Central memory CD8-positive, alpha-beta T cell (primary cell): Measurements from ENCODE around the gene RBKS.

Source experiments
- ATAC-seq: fragments of 150-1000 bp; cut with Tn5 transposase; replicated peaks from 2 replicates; pipeline ENCODE4 v1.10.0; 2022; ENCODE audit warnings: mild to moderate bottlenecking, moderate FRiP score, moderate number of reproducible peaks; ENCODE audit not compliant: poor library complexity, severe bottlenecking; ENCODE audit errors: extremely low read depth
- DNase-seq, 2 donors: peaks; one replicate each; pipeline ENCODE4 v3.0.0; 2021; ENCODE audit warnings: low spot score in 2 of 2
- H3K27ac Mint-ChIP-seq: one replicate; pipeline ENCODE4 v1.8.0; 2022; ENCODE audit warnings: low read depth, mild to moderate bottlenecking, moderate library complexity, mixed read lengths
- H3K27me3 Mint-ChIP-seq: one replicate; pipeline ENCODE4 v1.8.0; 2022; ENCODE audit warnings: mixed read lengths
- H3K36me3 Mint-ChIP-seq: one replicate; pipeline ENCODE4 v1.8.0; 2022; ENCODE audit warnings: mild to moderate bottlenecking, moderate library complexity, mixed read lengths; ENCODE audit not compliant: insufficient read depth
- H3K4me1 Mint-ChIP-seq: one replicate; pipeline ENCODE4 v1.8.0; 2022; ENCODE audit warnings: mixed read lengths
- H3K4me3 Mint-ChIP-seq: one replicate; pipeline ENCODE4 v1.8.0; 2022; ENCODE audit warnings: mild to moderate bottlenecking, moderate library complexity, mixed read lengths
- H3K9me3 Mint-ChIP-seq: one replicate; pipeline ENCODE4 v1.8.0; 2022; ENCODE audit warnings: mixed read lengths

Gene RBKS

GRCh38 chr2:27810455-27810854 is 79.7 kb downstream of the RBKS start:
- Mint-ChIP-seq H3K4me1 (no peaks in the 10 kb centered on the region), H3K27me3 (no peaks in the 10 kb centered on the region), H3K4me3 (no peak overlapping the region), H3K27ac (no peak overlapping the region), H3K9me3 (no peaks in the 10 kb centered on the region), H3K36me3 (no peaks in the 10 kb centered on the region)
- DNase-seq, result no peak
- ATAC-seq, result no peak

- Mint-ChIP-seq H3K9me3 (no peaks in the 10 kb centered on the region), H3K36me3 (peaks cover 2% of the 10 kb centered on the region), H3K4me3 (no peak overlapping the region), H3K4me1 (no peaks in the 10 kb centered on the region), H3K27ac (no peak overlapping the region), H3K27me3 (no peaks in the 10 kb centered on the region)
- DNase-seq, result no peak
- no peak for ATAC-seq
Observed at GRCh38 chr2:27809761-27810241, 80.4 kb downstream of the RBKS start.

DNA sequence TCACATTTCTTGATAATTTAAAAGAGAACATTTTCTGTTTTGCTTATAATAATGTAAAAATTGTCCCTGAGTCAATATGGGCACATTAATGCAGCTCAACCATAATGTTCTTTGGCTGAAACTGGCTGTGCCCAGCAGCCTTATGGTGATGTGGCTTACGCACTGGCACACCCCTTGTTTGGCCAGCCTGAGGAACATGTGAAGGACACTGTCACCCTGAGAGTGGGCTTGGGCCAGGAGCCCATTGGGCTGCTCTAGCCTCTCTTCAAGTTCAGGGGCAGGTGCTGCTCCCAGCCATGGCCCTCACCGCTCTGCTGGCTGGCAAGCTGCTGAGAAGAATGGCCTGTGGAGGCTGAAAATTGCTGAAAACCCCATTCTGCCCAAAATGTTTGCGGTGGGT is 81.2 kb downstream of the RBKS start:
- Mint-ChIP-seq H3K4me3 (no peak overlapping the region), H3K27me3 (no peaks in the 10 kb centered on the region), H3K9me3 (no peaks in the 10 kb centered on the region), H3K36me3 (peaks cover 2% of the 10 kb centered on the region), H3K4me1 (no peaks in the 10 kb centered on the region), H3K27ac (no peak overlapping the region)
- ATAC-seq (no peak), DNase-seq (no peak)

- Mint-ChIP-seq H3K9me3 (no peaks in the 10 kb centered on the region), H3K36me3 (peaks cover 2% of the 10 kb centered on the region), H3K4me3 (no peak overlapping the region), H3K4me1 (no peaks in the 10 kb centered on the region), H3K27me3 (no peaks in the 10 kb centered on the region), H3K27ac (no peak overlapping the region)
- ATAC-seq (no peak), DNase-seq (no peak)
Observed at GRCh38 chr2:27808418-27808817, 81.8 kb downstream of the RBKS start.

- Mint-ChIP-seq H3K27me3 (no peaks in the 10 kb centered on the region), H3K36me3 (peaks cover 2% of the 10 kb centered on the region), H3K4me1 (no peaks in the 10 kb centered on the region), H3K9me3 (no peaks in the 10 kb centered on the region), H3K27ac (no peak overlapping the region), H3K4me3 (no peak overlapping the region)
- ATAC-seq (no peak), DNase-seq (no peak)
Observed at GRCh38 chr2:27807476-27807875, 82.7 kb downstream of the RBKS start.

- no peaks in the 10 kb centered on the region for H3K9me3 Mint-ChIP-seq
- H3K4me3 Mint-ChIP-seq, result no peak overlapping the region
- no peak for DNase-seq
- H3K27me3 Mint-ChIP-seq, result no peaks in the 10 kb centered on the region
- peaks cover 2% of the 10 kb centered on the region for H3K36me3 Mint-ChIP-seq
- ATAC-seq, result no peak
- no peaks in the 10 kb centered on the region for H3K4me1 Mint-ChIP-seq
- H3K27ac Mint-ChIP-seq, result no peak overlapping the region
Observed at GRCh38 chr2:27806311-27807059, 83.7 kb downstream of the RBKS start.

GRCh38 chr2:27805180-27805579 is 85.0 kb downstream of the RBKS start:
- ATAC-seq (no peak), DNase-seq (no peak)
- H3K27me3 Mint-ChIP-seq, result no peaks in the 10 kb centered on the region
- no peaks in the 10 kb centered on the region for H3K4me1 Mint-ChIP-seq
- no peak overlapping the region for H3K27ac Mint-ChIP-seq
- peaks cover 2% of the 10 kb centered on the region for H3K36me3 Mint-ChIP-seq
- H3K4me3 Mint-ChIP-seq, result no peak overlapping the region
- H3K9me3 Mint-ChIP-seq, result no peaks in the 10 kb centered on the region

DNA sequence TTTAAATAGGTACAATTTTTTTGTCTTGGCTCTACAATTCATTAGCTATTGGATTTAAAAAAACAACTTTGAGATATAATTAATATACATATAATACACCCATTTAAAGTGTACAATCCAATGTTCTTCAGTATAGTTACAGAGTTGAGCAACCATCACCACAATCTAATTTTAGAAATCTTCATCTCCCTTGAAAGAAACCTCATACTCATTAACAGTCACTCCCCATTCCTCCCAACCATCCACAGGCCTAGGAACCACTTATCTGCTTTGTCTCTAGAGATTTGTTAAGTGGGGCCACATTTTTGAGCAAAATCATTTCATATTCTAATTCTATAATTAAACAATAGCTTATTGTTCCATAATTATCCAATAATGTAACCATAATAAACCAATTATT is 86.0 kb downstream of the RBKS start:
- no peaks in the 10 kb centered on the region for H3K27me3 Mint-ChIP-seq
- H3K36me3 Mint-ChIP-seq, result peaks cover 2% of the 10 kb centered on the region
- DNase-seq (no peak), ATAC-seq (no peak)
- no peaks in the 10 kb centered on the region for H3K4me1 Mint-ChIP-seq
- no peak overlapping the region for H3K4me3 Mint-ChIP-seq
- H3K27ac Mint-ChIP-seq, result no peak overlapping the region
- H3K9me3 Mint-ChIP-seq, result no peaks in the 10 kb centered on the region

DNA sequence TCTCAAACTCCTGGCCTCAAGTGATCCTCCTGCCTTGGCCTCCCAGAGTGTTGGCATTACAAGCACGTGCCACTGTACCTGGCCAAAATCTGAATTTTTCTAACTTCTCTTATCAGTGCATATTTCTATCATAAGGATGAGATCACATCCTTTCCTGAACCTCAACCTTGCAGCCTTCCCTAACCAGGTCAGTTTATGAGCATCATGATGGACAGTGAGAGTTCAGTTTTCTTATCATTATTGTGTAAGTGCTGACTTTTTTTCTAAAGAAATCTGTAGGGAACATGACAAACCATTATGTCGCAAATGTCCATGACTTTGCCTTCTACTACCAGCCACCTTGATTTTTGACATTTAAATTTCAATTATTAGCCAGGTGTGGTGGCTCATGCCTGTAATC is 87.1 kb downstream of the RBKS start:
- Mint-ChIP-seq H3K4me3 (no peak overlapping the region), H3K36me3 (peaks cover 2% of the 10 kb centered on the region), H3K27ac (no peak overlapping the region), H3K4me1 (no peaks in the 10 kb centered on the region), H3K27me3 (no peaks in the 10 kb centered on the region), H3K9me3 (no peaks in the 10 kb centered on the region)
- no peak for ATAC-seq
- no peak for DNase-seq

- no peak overlapping the region for H3K27ac Mint-ChIP-seq
- H3K4me1 Mint-ChIP-seq, result no peaks in the 10 kb centered on the region
- DNase-seq, result no peak
- H3K4me3 Mint-ChIP-seq, result no peak overlapping the region
- no peaks in the 10 kb centered on the region for H3K27me3 Mint-ChIP-seq
- ATAC-seq, result no peak
- H3K9me3 Mint-ChIP-seq, result no peaks in the 10 kb centered on the region
- H3K36me3 Mint-ChIP-seq, result peaks cover 2% of the 10 kb centered on the region
Observed at GRCh38 chr2:27802547-27802946, 87.6 kb downstream of the RBKS start.

GRCh38 chr2:27800856-27801255 is 89.3 kb downstream of the RBKS start:
- H3K4me3 Mint-ChIP-seq, result no peak overlapping the region
- DNase-seq, result no peak
- peaks cover 3% of the 10 kb centered on the region for H3K36me3 Mint-ChIP-seq
- no peaks in the 10 kb centered on the region for H3K4me1 Mint-ChIP-seq
- ATAC-seq, result no peak
- H3K27ac Mint-ChIP-seq, result no peak overlapping the region
- H3K9me3 Mint-ChIP-seq, result no peaks in the 10 kb centered on the region
- no peaks in the 10 kb centered on the region for H3K27me3 Mint-ChIP-seq

- Mint-ChIP-seq H3K36me3 (peaks cover 1% of the 10 kb centered on the region), H3K9me3 (no peaks in the 10 kb centered on the region), H3K27ac (no peak overlapping the region), H3K4me3 (no peak overlapping the region), H3K27me3 (no peaks in the 10 kb centered on the region), H3K4me1 (no peaks in the 10 kb centered on the region)
- DNase-seq, result no peak
- ATAC-seq, result no peak
Observed at GRCh38 chr2:27799646-27800010, 90.6 kb downstream of the RBKS start.

GRCh38 chr2:27798948-27799645 is 91.1 kb downstream of the RBKS start:
- H3K4me1 Mint-ChIP-seq, result no peaks in the 10 kb centered on the region
- ATAC-seq (no peak), DNase-seq (no peak)
- no peaks in the 10 kb centered on the region for H3K9me3 Mint-ChIP-seq
- no peaks in the 10 kb centered on the region for H3K27me3 Mint-ChIP-seq
- H3K27ac Mint-ChIP-seq, result no peak overlapping the region
- peaks cover 1% of the 10 kb centered on the region for H3K36me3 Mint-ChIP-seq
- H3K4me3 Mint-ChIP-seq, result no peak overlapping the region
